Pons (tissue), 1 donor: Measurements from ENCODE around the gene ARF1.

Experiments
- DNase-seq: peaks from one replicate; pipeline ENCODE4 v3.0.0-alpha.2; 2016; ENCODE audit warnings: low spot score

ARF1 gene

DNA sequence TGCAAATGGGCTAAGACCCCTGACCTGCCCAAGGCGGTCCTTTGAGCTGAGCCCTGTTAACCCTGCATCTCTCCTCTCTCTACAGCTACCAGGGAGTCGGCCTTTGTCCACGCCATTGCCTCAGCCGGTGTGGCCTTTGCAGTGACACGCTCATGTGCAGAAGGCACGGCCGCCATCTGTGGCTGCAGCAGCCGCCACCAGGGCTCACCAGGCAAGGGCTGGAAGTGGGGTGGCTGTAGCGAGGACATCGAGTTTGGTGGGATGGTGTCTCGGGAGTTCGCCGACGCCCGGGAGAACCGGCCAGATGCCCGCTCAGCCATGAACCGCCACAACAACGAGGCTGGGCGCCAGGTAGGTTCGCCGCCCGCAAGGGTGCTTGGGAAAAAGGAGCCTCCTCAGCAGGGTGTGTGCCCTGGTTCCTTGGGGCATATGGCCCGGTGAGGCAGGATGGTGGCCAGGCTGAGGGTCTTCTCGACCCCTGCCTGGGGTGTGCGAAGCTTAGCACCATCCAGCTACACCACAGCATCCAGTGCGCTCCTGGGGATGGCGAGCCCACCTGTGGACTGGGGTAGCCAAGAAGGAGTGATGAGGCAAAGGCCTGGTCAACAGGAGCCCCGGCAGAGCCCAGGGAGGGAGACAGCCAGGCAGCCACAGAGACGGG lies 31.8 kb upstream of the ARF1 start:
- DNase-seq = no peak

DNA sequence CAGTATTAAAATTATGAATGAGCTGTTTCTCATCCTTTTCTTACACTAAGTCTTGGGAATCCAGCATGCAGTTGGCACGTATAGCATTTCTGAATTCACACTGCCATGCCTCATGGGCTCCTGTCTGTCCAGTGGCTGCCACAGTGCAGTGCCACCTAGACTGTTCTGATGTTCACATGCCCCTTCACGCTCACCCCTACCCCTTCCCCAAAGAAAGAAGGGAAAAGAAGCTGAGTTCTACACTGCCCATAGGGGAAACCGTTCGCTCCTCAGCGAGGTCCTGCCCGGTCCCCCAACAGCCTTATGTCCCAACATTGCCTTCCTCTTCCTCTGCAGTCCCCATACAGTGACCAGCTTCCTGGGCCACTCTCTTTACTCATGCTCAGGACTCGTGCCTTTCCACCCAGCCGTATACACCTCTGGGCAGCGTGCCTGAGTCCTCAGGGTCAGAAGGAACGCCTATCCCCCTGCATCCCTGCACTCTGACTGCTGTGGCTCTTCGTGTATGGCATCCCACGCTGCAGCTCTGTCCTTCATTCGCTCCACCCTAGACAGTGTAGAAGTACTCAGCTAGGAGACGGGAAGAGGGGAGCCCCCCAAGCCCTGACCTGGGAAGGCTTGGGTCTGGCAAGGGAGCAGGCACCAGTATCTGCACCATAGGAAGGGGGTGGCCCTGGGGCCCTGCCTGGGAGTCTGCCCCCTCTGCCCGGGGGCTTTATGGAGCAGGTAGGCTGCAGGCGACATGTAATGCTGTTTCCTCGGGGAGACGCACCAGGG lies 24.1 kb upstream of the ARF1 start:
- DNase-seq = no peak

DNA sequence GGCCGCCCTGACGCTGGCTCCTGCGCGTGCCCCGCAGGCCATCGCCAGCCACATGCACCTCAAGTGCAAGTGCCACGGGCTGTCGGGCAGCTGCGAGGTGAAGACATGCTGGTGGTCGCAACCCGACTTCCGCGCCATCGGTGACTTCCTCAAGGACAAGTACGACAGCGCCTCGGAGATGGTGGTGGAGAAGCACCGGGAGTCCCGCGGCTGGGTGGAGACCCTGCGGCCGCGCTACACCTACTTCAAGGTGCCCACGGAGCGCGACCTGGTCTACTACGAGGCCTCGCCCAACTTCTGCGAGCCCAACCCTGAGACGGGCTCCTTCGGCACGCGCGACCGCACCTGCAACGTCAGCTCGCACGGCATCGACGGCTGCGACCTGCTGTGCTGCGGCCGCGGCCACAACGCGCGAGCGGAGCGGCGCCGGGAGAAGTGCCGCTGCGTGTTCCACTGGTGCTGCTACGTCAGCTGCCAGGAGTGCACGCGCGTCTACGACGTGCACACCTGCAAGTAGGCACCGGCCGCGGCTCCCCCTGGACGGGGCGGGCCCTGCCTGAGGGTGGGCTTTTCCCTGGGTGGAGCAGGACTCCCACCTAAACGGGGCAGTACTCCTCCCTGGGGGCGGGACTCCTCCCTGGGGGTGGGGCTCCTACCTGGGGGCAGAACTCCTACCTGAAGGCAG lies 23.4 kb upstream of the ARF1 start:
- DNase-seq = no peak

DNA sequence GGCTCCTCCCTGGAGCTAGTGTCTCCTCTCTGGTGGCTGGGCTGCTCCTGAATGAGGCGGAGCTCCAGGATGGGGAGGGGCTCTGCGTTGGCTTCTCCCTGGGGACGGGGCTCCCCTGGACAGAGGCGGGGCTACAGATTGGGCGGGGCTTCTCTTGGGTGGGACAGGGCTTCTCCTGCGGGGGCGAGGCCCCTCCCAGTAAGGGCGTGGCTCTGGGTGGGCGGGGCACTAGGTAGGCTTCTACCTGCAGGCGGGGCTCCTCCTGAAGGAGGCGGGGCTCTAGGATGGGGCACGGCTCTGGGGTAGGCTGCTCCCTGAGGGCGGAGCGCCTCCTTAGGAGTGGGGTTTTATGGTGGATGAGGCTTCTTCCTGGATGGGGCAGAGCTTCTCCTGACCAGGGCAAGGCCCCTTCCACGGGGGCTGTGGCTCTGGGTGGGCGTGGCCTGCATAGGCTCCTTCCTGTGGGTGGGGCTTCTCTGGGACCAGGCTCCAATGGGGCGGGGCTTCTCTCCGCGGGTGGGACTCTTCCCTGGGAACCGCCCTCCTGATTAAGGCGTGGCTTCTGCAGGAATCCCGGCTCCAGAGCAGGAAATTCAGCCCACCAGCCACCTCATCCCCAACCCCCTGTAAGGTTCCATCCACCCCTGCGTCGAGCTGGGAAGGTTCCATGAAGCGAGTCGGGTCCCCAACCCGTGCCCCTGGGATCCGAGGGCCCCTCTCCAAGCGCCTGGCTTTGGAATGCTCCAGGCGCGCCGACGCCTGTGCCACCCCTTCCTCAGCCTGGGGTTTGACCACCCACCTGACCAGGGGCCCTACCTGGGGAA lies 22.7 kb upstream of the ARF1 start:
- DNase-seq = no peak

DNA sequence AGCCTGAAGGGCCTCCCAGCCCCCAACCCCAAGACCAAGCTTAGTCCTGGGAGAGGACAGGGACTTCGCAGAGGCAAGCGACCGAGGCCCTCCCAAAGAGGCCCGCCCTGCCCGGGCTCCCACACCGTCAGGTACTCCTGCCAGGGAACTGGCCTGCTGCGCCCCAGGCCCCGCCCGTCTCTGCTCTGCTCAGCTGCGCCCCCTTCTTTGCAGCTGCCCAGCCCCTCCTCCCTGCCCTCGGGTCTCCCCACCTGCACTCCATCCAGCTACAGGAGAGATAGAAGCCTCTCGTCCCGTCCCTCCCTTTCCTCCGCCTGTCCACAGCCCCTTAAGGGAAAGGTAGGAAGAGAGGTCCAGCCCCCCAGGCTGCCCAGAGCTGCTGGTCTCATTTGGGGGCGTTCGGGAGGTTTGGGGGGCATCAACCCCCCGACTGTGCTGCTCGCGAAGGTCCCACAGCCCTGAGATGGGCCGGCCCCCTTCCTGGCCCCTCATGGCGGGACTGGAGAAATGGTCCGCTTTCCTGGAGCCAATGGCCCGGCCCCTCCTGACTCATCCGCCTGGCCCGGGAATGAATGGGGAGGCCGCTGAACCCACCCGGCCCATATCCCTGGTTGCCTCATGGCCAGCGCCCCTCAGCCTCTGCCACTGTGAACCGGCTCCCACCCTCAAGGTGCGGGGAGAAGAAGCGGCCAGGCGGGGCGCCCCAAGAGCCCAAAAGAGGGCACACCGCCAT lies 21.9 kb upstream of the ARF1 start:
- DNase-seq = no peak

DNA sequence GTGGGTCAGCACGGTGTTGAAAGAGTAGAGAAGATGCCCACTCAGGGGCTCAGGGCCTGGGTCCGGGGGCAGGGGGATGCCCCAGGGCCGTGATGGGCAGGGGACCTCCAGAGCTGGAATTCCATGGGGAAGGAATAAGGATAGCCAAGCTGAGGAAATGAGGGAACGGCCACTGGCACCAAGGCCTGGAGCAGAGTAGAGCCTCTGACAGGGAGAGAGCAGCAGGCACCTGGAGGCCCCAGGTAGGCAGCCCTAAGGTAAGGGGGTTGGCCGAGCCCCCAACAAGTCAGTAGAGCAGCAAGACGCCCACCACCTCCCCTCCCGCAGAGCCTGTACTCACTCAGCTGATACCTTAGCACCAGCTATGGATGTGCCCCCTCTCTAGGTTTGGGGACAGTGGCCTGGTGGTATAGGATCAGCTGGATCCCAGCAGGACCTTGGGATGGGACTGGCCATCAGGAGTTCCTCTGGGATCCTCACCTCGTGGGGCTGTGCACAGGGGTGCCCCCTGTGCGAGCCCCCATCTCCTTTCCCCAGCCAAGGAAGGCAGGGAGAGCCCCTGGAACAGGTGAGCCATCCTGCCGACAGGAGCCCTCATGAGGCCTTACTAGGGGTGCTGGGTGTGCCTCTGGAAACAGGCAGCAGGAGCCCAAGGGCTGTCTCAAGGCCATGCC lies 21.0 kb upstream of the ARF1 start:
- DNase-seq = no peak

DNA sequence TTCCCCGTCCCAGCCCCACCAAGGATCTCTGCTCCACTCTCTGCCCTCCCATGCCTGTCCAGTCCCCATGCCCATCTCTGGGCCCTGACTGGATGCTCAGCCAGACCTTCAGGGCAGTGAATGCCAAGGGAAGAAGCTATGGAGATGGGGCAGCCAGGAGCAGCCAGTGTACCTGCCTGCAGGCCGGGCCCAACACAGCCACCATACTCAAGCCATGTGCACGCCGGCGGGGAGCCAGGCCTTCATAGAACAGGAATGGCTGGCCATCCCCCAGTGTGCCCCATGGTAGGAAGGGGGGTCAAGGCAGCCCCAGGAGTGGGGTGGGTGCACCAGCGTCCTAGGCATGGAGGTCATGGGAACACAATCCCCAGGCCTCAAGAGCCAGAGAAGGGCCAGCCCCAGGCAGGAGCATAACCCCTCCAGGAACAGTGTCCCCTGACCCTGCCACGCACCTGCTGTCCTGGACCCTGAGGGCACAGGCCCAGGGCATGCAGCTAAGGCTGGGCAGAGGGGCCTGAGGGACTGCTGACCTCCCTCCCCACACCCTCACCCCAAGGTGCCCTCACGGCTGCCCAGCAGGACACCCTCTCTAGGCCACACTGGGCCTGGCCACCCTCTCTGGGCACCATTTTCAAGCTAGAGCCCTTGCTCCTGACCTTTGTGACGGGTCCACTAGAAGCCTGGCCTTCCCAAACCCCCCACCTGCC lies 20.3 kb upstream of the ARF1 start:
- DNase-seq = no peak

DNA sequence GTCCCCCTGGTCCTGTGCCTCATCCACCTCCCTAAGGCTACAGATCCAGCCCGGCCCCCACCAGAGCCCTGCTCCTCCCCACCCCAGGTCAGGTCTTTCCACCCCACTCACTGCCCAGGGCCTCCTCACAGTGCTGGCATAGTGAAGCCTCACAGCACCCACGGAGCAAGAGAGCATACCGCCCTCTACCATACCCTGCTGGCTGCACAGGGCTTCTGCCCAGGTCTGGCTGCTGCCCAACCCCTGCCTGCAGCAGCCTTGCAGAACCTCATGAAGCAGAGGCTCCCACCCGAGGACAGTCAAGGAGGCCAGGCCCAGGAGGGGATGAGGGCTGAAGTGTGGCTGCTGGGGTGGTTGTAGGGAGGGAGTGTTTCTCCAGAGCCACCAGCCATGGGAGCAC lies 19.7 kb upstream of the ARF1 start:
- DNase-seq = no peak

DNA sequence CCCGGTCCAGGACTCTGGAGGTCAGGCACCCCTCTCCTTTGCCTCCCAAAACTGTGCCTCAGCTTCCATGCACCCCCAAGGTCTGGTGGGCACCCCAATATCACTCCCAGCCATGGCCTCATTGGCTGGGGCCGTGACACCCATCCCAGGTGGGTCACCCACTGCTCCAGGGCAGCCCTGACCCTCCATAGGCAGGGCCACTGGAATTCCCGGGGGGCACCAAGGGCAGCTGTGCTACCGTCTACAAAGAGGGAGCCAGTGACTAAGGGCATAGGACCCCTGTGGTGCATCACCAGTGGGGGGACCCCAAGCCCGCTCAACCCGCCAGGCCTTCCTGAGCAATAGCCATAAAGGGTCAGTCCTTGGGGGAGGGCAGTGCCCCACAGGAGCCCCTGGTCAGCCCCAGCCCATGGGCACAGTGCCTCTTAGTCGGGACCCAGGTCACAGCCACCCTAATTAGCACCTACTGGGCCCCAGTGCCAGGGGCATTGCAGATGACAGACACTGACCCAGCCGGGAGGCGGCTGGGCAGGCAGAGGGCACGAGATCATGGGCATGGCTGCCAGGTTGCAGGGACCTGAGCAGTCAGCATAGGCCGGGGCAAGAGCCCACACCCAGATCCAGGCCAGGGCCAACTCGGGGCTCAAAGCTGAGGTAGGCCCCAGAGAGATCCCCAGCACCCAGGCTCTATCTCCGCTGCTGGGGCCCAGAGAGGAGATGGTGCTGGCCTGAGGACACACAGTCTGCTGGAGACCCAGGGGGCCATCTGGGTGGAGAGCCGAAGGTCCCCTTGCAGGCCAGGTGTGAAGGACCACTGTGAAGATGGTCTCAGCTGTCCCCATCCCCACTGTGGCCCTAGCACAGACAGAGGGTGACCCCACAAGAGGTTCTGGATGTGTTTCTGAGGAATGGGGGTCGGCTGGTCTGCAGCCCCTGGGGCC lies 19.0 kb upstream of the ARF1 start:
- DNase-seq = no peak

DNA sequence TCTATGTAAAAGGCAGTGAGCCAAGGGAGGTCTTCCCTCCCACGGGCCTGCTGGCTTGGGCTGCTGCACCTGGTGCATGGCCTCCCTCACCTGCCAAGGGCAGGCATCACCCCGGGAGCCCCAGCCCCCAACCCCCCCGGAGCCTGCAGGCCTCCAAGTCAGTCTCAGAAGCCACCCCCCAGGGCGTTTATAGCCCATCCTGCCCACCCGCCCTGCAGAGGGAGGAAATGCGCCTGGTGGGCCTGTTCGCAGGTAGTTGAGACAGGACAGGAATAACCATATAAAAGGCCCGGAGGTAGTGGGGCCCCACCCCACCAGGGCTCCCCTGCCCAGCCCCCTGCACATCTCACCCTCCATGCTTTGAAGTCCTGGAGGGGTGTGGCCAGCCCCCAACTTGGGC lies 18.2 kb upstream of the ARF1 start:
- no peak for DNase-seq

DNA sequence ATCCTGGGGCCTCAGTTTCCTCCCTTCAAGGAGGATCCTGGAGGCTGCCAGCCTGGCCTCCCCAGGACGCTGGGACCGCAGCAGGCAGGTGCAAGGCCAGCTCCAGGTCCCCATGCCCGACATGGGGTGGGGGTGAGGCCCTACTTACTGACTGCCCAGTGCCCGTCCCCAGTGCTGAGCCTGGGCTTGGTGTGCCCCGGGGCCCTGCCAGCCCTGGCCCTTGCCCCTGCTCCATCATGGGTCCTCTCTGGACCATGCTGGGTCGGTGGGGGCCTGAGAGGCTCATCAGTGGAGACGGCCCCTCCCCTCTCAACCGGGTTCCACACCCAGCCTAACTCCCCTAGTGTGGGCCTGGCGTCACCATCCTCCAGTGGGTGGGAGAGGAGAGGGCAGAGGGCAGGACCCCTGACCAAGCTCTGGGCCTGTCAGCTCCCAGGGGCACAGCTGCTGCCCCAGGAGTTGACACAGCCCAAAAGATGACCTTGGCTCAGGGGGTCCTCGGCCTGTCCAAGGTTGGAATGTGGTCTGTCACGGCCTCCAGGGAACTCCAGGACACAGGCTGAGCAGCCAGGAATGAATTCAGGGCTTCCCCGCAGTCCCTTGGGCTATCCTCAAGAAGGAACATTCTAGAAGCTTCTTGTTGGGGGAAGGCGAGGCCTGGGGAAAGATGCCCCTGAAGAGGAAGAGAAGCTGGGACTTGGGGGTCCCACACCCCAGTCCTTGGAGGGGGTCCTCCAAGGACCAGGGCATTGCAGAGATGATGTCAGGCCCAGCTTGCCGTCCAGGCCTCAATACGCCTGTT lies 17.6 kb upstream of the ARF1 start:
- DNase-seq = no peak

DNA sequence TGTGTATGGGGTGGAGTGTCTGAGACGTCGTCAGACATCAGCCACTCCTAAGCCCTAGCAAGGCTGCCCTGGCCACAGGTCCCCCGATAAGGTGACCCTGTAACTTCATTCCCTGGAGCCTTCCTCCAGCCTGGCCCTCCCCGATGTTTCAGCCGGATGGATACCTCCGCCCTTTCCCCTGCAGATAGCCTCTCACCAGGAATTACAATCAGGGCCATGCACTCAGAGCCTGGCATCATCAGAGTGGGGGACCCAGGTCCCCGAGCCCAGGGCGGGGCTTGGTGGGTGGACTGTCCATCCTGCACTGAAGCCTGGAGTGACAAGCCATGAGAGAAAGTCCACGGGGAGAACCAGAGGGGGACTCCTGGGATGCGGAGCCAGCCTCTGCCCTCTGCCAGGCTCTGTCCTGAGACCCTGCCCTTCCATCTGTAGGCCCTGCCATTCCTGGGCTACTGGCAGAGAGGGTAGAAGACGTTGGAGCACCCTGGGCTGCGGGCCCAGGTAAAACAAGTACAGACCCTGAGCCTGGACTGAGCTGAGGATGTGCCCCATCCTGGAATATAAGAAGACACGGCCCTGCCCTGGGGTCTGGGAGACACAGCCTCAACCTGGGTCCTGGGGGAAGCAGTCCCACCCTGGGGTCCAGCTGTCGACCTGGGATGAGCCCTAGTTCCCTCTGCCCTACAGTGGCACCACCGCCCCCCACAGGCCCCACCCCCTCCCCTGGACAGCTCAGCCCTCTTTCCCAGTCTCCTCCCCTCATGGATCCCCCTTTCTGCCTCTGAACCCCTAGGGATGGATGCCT lies 16.8 kb upstream of the ARF1 start:
- no peak for DNase-seq

DNA sequence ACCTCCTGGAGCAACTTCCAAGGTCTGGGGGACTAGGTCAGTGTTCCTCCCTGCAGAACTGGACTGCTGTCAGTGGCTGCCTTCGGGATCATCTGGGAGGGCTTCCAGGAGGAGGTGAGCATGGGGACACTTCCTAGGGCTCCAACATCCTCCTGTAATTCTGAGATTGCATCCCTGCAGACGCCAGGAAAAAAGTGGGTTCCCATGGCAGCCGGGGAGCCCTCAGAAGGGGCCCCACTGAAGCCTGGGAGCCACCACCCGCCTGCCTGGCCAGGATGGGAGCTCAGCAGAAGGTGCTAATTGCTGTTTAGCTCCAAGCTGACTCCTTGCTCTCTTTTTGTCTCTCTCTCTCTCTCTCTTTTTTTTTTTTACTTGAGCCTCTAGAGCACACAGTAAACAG lies 16.1 kb upstream of the ARF1 start:
- DNase-seq = no peak

DNA sequence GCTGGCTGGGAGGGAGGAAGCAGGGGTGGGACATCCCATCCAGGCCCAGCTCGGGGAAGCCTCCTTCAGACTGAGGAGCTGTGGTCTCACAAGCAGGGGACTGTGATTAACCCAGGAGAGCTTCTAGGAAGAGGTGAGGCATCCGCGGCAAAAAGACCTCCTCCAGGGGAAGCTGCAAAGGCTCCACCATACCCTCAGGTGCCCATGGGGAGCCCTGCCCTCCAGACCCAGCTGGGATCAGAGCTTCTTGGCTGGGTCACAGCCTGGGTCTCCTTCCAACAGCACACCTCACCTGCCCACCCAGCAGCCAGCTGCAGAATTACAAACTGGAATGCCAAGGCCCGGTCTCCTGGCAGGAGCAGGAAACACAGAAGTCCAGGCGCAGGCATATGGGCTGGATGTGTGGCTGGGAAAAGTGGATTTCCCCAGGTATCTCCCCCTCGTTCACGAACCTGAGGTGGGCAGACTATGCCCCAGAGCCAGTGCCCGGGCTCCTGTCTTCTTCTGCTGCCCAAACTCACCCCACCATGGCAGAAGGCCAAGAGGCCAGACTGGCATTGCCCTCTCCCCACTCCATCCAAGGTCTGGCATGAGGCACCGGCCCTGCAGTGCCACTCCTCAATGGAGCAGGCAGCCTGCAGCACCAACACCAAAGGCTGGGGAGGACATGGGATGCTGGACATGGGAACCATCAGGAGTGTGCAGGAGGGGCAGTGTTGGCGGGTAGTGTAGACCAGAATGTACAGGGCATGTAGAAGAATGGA lies 15.4 kb upstream of the ARF1 start:
- no peak for DNase-seq

DNA sequence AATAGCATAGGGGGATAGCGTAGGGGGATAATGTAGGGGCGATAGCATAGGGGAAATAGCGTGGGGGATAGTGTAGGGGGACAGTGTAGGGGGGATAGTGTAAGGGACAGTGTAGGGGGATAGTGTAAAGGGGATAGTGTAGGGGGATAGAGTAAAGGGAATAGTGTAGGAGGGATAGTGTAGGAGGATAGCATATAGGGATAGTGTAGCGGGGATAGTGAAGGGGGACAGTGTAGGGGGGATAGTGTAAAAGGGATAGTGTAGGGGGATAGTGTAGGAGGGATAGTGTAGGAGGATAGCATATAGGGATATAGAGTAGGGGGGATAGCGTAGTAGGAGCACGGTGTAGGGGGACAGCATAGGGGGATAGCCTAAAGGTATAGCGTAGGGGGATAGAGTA lies 14.1 kb upstream of the ARF1 start:
- DNase-seq = no peak

DNA sequence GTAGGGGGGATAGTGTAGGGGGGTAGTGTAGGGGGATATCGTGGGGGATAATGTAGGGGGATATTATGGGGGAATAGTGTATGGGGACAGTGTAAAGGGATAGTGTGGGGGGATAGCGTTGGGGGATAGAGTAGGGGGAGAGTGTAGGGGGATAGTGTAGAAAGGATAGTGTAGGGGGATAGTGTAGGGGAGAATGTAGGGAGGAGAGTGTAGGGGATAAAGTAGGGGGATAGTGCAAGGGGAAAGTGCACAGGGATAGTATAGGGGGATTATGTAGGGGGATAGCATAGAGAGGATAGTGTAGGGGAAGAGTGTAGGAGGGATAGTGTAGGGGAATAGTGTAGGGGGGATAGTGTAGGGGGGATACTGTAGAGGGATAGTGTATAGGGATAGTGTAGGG lies 12.3 kb upstream of the ARF1 start:
- DNase-seq = no peak

DNA sequence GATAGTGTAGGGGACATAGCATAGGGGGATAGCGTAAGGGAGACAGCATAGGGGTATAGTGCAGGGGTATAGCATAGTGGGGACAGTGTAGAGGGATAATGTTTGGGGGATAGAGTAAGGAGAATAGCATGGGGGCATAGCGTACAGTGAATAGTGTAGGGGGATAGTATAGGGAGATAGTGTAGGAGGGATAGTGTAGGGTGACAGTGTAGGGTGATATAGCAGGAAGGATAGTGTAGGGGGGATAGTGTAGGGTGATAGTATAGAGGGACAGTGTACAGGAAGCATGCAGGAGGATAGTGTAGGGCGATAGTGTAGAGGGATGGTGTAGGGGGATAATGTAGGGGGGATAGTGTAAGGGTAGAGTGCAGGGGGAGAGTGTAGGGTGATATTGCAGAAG lies 11.7 kb upstream of the ARF1 start:
- no peak for DNase-seq
